ENCODE results near the gene KHDC4. TPM values are rescaled to one million over a fixed set of nuclear protein-coding genes. Genes with fewer than 3 reads are reported as not detected.

The KHDC4 gene
- polyA plus RNA-seq, 1 donor from 2014 or later = 97.1 TPM

DNA sequence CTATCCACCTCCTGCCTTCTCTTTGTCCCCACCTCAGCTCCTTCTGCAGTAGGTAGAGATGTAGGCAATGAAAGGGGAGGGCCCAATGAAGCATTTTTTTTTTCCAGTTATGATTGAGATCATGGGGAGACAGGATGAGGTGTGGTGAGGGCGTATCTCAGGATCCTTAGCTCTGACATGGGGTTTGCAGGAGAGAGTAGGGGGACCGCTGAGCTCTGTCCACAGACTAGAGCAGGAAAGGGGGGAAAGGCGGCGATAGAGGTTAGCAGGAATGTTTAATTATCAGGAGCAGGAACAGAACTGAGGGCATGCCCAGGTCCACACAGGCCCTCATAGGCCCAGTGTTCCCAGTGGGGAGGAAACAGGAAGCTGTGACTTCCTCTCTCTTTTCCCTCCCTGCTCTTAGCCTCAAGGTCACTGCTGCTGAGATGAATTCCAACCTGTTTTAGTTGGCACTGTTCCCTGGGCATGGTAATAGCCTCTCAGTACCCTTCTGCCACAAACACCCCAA lies 6.3 kb upstream of the KHDC4 start:
- no peak overlapping the region for H3K9ac ChIP-seq (ENCODE audit: low read length)
- no peaks in the 10 kb centered on the region for H3K79me2 ChIP-seq (replicated peaks; ENCODE audit: insufficient read depth, low read length)
- H3K9me2 ChIP-seq (ENCODE audit: insufficient read depth, low read length) = no peaks in the 10 kb centered on the region
- H3K27ac ChIP-seq (ENCODE audit: low read length) = no peak overlapping the region
- H4K20me1 ChIP-seq (ENCODE audit: insufficient read depth) = no peaks in the 10 kb centered on the region
- H3K9me3 ChIP-seq (ENCODE audit: low read length) = no peaks in the 10 kb centered on the region
- H3K4me3 ChIP-seq (ENCODE audit: low read length) = no peak overlapping the region
- H3K27me3 ChIP-seq (ENCODE audit: insufficient read depth, low read depth, low read length) = no peaks in the 10 kb centered on the region
- H3F3A ChIP-seq (ENCODE audit: insufficient read depth, low read length, poor library complexity, severe bottlenecking) = no peaks in the 10 kb centered on the region
- TF ChIP-seq EP300 (conservative IDR thresholded peaks at IDR 0.05; ENCODE audit: poor library complexity, severe bottlenecking) = no peak
- TF ChIP-seq POLR2AphosphoS5 (IDR thresholded peaks at IDR 0.05) = no peak
- no peak for TF ChIP-seq EZH2 (IDR thresholded peaks at IDR 0.05; ENCODE audit: borderline replicate concordance, insufficient read depth, low read length, poor library complexity, severe bottlenecking)
- TF ChIP-seq, protein P1, sequence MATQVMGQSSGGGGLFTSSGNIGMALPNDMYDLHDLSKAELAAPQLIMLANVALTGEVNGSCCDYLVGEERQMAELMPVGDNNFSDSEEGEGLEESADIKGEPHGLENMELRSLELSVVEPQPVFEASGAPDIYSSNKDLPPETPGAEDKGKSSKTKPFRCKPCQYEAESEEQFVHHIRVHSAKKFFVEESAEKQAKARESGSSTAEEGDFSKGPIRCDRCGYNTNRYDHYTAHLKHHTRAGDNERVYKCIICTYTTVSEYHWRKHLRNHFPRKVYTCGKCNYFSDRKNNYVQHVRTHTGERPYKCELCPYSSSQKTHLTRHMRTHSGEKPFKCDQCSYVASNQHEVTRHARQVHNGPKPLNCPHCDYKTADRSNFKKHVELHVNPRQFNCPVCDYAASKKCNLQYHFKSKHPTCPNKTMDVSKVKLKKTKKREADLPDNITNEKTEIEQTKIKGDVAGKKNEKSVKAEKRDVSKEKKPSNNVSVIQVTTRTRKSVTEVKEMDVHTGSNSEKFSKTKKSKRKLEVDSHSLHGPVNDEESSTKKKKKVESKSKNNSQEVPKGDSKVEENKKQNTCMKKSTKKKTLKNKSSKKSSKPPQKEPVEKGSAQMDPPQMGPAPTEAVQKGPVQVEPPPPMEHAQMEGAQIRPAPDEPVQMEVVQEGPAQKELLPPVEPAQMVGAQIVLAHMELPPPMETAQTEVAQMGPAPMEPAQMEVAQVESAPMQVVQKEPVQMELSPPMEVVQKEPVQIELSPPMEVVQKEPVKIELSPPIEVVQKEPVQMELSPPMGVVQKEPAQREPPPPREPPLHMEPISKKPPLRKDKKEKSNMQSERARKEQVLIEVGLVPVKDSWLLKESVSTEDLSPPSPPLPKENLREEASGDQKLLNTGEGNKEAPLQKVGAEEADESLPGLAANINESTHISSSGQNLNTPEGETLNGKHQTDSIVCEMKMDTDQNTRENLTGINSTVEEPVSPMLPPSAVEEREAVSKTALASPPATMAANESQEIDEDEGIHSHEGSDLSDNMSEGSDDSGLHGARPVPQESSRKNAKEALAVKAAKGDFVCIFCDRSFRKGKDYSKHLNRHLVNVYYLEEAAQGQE (IDR thresholded peaks at IDR 0.05; ENCODE audit: borderline replicate concordance) = no peak
- no peak for TF ChIP-seq CTCF (IDR thresholded peaks at IDR 0.05; ENCODE audit: poor library complexity, severe bottlenecking)
- TF ChIP-seq TAF1 (IDR thresholded peaks at IDR 0.05; ENCODE audit: low read depth) = no peak
- no peak for TF ChIP-seq RAD21 (conservative IDR thresholded peaks at IDR 0.05)
- TF ChIP-seq MXI1 (conservative IDR thresholded peaks at IDR 0.05; ENCODE audit: poor library complexity, severe bottlenecking) = no peak
- no peak for TF ChIP-seq SMC3 (conservative IDR thresholded peaks at IDR 0.05; ENCODE audit: poor library complexity)
- H3K36me3 ChIP-seq (ENCODE audit: insufficient read depth, low read length) = no peaks in the 10 kb centered on the region
- H2AFZ ChIP-seq (ENCODE audit: low read depth, low read length) = no peak overlapping the region
- no peak overlapping the region for H3K4me2 ChIP-seq (ENCODE audit: low read length)

DNA sequence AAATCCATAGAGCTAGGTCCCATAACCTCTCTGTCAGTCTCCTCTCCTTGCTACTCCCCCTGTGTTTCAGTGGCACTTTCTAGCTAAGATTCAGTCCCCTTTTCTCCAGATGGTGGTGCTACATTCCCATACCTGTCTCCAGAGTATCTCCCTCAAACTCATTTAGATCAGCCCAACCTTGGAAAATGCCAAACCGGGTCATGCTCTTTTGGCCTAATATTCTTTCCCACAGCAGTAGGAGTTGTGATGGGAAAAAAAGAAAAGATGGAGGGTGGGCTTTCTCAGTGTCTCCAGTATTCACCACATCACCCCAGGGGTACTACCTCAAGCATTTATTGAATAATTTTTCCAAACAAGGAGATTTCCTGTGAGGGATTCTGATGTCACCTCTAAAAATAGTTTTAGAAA lies 4.0 kb upstream of the KHDC4 start:
- no peak overlapping the region for H3K4me2 ChIP-seq (ENCODE audit: low read length)
- no peak overlapping the region for H3K27ac ChIP-seq (ENCODE audit: low read length)
- no peaks in the 10 kb centered on the region for H3K9me3 ChIP-seq (ENCODE audit: low read length)
- H2AFZ ChIP-seq (ENCODE audit: low read depth, low read length) = no peak overlapping the region
- peaks cover 9% of the 10 kb centered on the region for H3K79me2 ChIP-seq (replicated peaks; ENCODE audit: insufficient read depth, low read length)
- H3K36me3 ChIP-seq (ENCODE audit: insufficient read depth, low read length) = no peaks in the 10 kb centered on the region
- H3K4me3 ChIP-seq (ENCODE audit: low read length) = no peak overlapping the region
- TF ChIP-seq POLR2AphosphoS5 (IDR thresholded peaks at IDR 0.05) = no peak
- TF ChIP-seq TAF1 (IDR thresholded peaks at IDR 0.05; ENCODE audit: low read depth) = no peak
- peak; percentile 80 for TF ChIP-seq RAD21 (conservative IDR thresholded peaks at IDR 0.05)
- TF ChIP-seq SMC3 (conservative IDR thresholded peaks at IDR 0.05; ENCODE audit: poor library complexity) = peak; percentile 85
- no peak for TF ChIP-seq EP300 (conservative IDR thresholded peaks at IDR 0.05; ENCODE audit: poor library complexity, severe bottlenecking)
- TF ChIP-seq, protein P1 (IDR thresholded peaks at IDR 0.05; ENCODE audit: borderline replicate concordance) = no peak
- TF ChIP-seq CTCF (IDR thresholded peaks at IDR 0.05; ENCODE audit: poor library complexity, severe bottlenecking) = peak; percentile 85
- TF ChIP-seq EZH2 (IDR thresholded peaks at IDR 0.05; ENCODE audit: borderline replicate concordance, insufficient read depth, low read length, poor library complexity, severe bottlenecking) = no peak
- TF ChIP-seq MXI1 (conservative IDR thresholded peaks at IDR 0.05; ENCODE audit: poor library complexity, severe bottlenecking) = no peak
- H3K9me2 ChIP-seq (ENCODE audit: insufficient read depth, low read length) = no peaks in the 10 kb centered on the region
- no peaks in the 10 kb centered on the region for H3K27me3 ChIP-seq (ENCODE audit: insufficient read depth, low read depth, low read length)
- no peak overlapping the region for H3K9ac ChIP-seq (ENCODE audit: low read length)
- H3F3A ChIP-seq (ENCODE audit: insufficient read depth, low read length, poor library complexity, severe bottlenecking) = no peaks in the 10 kb centered on the region
- H4K20me1 ChIP-seq (ENCODE audit: insufficient read depth) = no peaks in the 10 kb centered on the region

Data from neural cell (in vitro differentiated cells).